NCI-H2107 treated with DMSO at 0.1 percent for 48 hours (cell line): Measurements from ENCODE around the gene S100A7.
"Not testable (repeated sequence)": the region's sequence is repeated elsewhere in the genome, so short reads cannot be mapped to it uniquely, and the experiment has no call there.

Source experiments
- DNase-seq: peaks from one replicate; lab custom pipeline; 2025; ENCODE audit not compliant: unreplicated experiment; lab: John Stamatoyannopoulos, UW

S100A7 gene

GRCh38 chr1:153476491-153477093 lies 16.1 kb upstream of the S100A7 start:
- no peak for DNase-seq

- DNase-seq: no peak
Measured at GRCh38 chr1:153475282-153475681, 14.8 kb upstream of the S100A7 start.

- no peak for DNase-seq
Measured at GRCh38 chr1:153474347-153474746, 13.9 kb upstream of the S100A7 start.

GRCh38 chr1:153470707-153471106 lies 10.3 kb upstream of the S100A7 start:
- DNase-seq: no peak

- DNase-seq: no peak
Measured at GRCh38 chr1:153466908-153467307, 6.5 kb upstream of the S100A7 start.

GRCh38 chr1:153465811-153466636 lies 5.6 kb upstream of the S100A7 start:
- DNase-seq: no peak

- DNase-seq: not testable (repeated sequence)
Measured at GRCh38 chr1:153462741-153463140, 2.3 kb upstream of the S100A7 start.

- no peak for DNase-seq
Measured at GRCh38 chr1:153459655-153460054, 796 bp downstream of the S100A7 start.

- DNase-seq: no peak
Measured at GRCh38 chr1:153456396-153456795, 4.1 kb downstream of the S100A7 start.

GRCh38 chr1:153448851-153449250 lies 11.6 kb downstream of the S100A7 start:
- DNase-seq: not testable (repeated sequence)

GRCh38 chr1:153447498-153448170 lies 12.8 kb downstream of the S100A7 start:
- no peak for DNase-seq

GRCh38 chr1:153444078-153444477 lies 16.4 kb downstream of the S100A7 start:
- no peak for DNase-seq

GRCh38 chr1:153443486-153443885 lies 17.0 kb downstream of the S100A7 start:
- DNase-seq: no peak

- DNase-seq: peak; percentile 72
Measured at GRCh38 chr1:153441238-153441755, 19.2 kb downstream of the S100A7 start.

GRCh38 chr1:153439273-153439672 lies 21.2 kb downstream of the S100A7 start:
- no peak for DNase-seq

- DNase-seq: no peak
Measured at GRCh38 chr1:153438599-153438998, 21.9 kb downstream of the S100A7 start.

GRCh38 chr1:153437236-153437635 lies 23.2 kb downstream of the S100A7 start:
- no peak for DNase-seq

GRCh38 chr1:153434746-153435455 lies 25.6 kb downstream of the S100A7 start:
- no peak for DNase-seq

- DNase-seq: no peak
Measured at GRCh38 chr1:153432874-153433681, 27.4 kb downstream of the S100A7 start.

GRCh38 chr1:153431928-153432327 lies 28.5 kb downstream of the S100A7 start:
- DNase-seq: no peak
